ENCODE measurements around the gene KRT33B. TPM values are rescaled to one million over a fixed set of nuclear protein-coding genes. Genes with fewer than 3 reads are reported as not detected.

KRT33B gene
- total and polyA plus RNA-seq, 10 of the 15 experiments (the other 5 are each of a cell fraction or from before 2014, with no cell fraction given), result not detected

DNA sequence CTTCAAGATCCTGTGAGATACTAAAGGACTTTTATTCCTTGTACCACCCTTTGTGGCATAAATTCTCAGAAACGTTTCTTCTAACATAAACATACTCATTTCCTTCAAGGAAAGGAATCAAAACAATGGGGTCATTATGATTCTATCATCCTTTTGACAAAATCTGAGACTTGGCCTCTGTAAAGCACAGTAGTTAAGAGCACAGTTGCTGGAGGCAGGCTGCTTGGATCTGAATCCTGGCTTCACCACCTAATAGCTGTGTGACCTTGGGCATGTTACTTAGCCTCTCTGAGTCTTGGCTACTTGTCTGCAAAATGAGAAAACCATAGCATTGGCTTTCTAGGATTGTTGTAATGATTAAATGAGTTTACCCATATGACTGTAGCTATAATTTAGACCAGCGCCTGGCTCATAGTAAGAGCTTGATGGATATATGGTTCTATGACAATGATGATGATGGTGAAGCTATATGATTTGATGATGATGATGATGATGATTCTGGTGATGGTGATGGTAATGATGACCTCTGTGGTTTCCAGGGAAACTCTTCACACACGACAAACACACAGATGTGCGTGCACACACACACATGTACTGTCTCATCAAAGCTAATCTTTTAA is 33.9 kb upstream of the KRT33B start:
- RAD21 ChIA-PET (ENCODE audit: unreplicated experiment), result no interaction called here

More for the DNA sequence above, 33.9 kb upstream of the KRT33B start:
- Histone ChIP-seq H2AFZ (ENCODE audit: control insufficient read depth, low read depth, low read length) (no peak overlapping the region), H3K4me3 (no peak overlapping the region), H3K9me3 (replicated peaks; ENCODE audit: control insufficient read depth, insufficient read depth, low read length) (no peaks in the 10 kb centered on the region; the same call in 2 of the 3 replicates), H3K36me3 (ENCODE audit: control insufficient read depth in 2 of 2, insufficient read depth in 2 of 2, low read length in 1 of 2) (no peaks in the 10 kb centered on the region), H3K9ac (ENCODE audit: control insufficient read depth, insufficient read depth, low read length) (no peak overlapping the region), H3K79me2 (ENCODE audit: control insufficient read depth, insufficient read depth, low read length) (no peaks in the 10 kb centered on the region), H3K27ac (ENCODE audit: control insufficient read depth, insufficient read depth) (no peak overlapping the region), H4K20me1 (ENCODE audit: control insufficient read depth, insufficient read depth) (0 out of 2 replicates have a peak, but pooled peaks cover 4% of the 10 kb centered on the region), H3K27me3 (replicated peaks in 1 of 2; ENCODE audit: control insufficient read depth in 2 of 2, insufficient read depth in 2 of 2, low read length in 1 of 2) (0 out of 4 replicates have a peak, but pooled peaks cover 0 to 3% of the 10 kb centered on the region in 2 experiments), H3K4me2 (ENCODE audit: control insufficient read depth, insufficient read depth) (no peak overlapping the region), H3K4me1 (ENCODE audit: control insufficient read depth, insufficient read depth, low read length) (no peaks in the 10 kb centered on the region)
- WGBS (ENCODE audit: insufficient coverage, insufficient replicate concordance, low lambda C conversion rate, missing lambda C conversion rate), result 23% methylated on average over 4 of the region's 4 CpGs
- ChIA-PET POLR2A (no interaction called here), SMC1A (ENCODE audit: uncharacterized antibody, unreplicated experiment) (interaction anchor here (0.9 to 1.1 kb wide), 2 partner anchors 55 to 787 kb away, joined by 3 read pairs; no protein-coding TSS in a partner anchor), CTCF (interaction anchor here (0.7 to 1.8 kb wide), 3 partner anchors 10 to 14 kb away, joined by 3 to 6 read pairs (median 3); no protein-coding TSS in a partner anchor)
- ATAC-seq, result no peak
- no peak for DNase-seq (ENCODE audit: low read depth, low spot score)
- TF ChIP-seq SIX5 (IDR thresholded peaks at IDR 0.05; ENCODE audit: low read depth, low read length, severe bottlenecking), result no peak
- TF ChIP-seq SUPT20H (IDR thresholded peaks at IDR 0.05; ENCODE audit: borderline replicate concordance, control insufficient read depth, low read depth, low read length), result no peak
- no peak for TF ChIP-seq MTA3 (IDR thresholded peaks at IDR 0.05; ENCODE audit: borderline replicate concordance, low read length)
- TF ChIP-seq, protein P1, sequence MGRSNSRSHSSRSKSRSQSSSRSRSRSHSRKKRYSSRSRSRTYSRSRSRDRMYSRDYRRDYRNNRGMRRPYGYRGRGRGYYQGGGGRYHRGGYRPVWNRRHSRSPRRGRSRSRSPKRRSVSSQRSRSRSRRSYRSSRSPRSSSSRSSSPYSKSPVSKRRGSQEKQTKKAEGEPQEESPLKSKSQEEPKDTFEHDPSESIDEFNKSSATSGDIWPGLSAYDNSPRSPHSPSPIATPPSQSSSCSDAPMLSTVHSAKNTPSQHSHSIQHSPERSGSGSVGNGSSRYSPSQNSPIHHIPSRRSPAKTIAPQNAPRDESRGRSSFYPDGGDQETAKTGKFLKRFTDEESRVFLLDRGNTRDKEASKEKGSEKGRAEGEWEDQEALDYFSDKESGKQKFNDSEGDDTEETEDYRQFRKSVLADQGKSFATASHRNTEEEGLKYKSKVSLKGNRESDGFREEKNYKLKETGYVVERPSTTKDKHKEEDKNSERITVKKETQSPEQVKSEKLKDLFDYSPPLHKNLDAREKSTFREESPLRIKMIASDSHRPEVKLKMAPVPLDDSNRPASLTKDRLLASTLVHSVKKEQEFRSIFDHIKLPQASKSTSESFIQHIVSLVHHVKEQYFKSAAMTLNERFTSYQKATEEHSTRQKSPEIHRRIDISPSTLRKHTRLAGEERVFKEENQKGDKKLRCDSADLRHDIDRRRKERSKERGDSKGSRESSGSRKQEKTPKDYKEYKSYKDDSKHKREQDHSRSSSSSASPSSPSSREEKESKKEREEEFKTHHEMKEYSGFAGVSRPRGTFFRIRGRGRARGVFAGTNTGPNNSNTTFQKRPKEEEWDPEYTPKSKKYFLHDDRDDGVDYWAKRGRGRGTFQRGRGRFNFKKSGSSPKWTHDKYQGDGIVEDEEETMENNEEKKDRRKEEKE (IDR thresholded peaks at IDR 0.05), result no peak
- TF ChIP-seq SRF (IDR thresholded peaks at IDR 0.05; ENCODE audit: low read depth in 2 of 2, low read length in 2 of 2), result no peak
- in situ Hi-C loops (cut with MboI) (no loop called here), intact Hi-C loops (cut with micrococcal nuclease; ENCODE audit: unreplicated experiment) (no loop called here)
- no TSS peak for BruUV-seq (replicated peaks)
- FAIRE-seq, result no peak

Measured in GM12878 (cell line).